HAP-1 (cell line): Measurements from ENCODE around the gene SP140L.
A peak's percentile ranks its signal among the peaks of the same experiment; 100 is the strongest.
"Not testable (repeated sequence)": the region's sequence is repeated elsewhere in the genome, so short reads cannot be mapped to it uniquely, and the experiment has no call there.

Experiments
- DNase-seq, 2 experiments: peaks; one replicate each; pipeline ENCODE4 v3.0.0-alpha.2; 2016 to 2020; ENCODE audit warnings: low spot score in 2 of 2
- H3K27me3 ChIP-seq: fragments of 250-450 bp; sonication (Bioruptor Pico); 2 replicates; pipeline ENCODE4 v1.5.1; 2020; ENCODE audit warnings: low read depth, mild to moderate bottlenecking, moderate library complexity
- H3K36me3 ChIP-seq: fragments of 250-450 bp; sonication (Bioruptor Pico); replicated peaks from 2 replicates; pipeline ENCODE4 v1.5.1; 2020; ENCODE audit warnings: mild to moderate bottlenecking
- H3K4me1 ChIP-seq: fragments of 250-450 bp; sonication (Bioruptor Pico); 2 replicates; pipeline ENCODE4 v1.5.1; 2020; ENCODE audit warnings: mild to moderate bottlenecking
- H3K4me3 ChIP-seq: fragments of 250-450 bp; sonication (Bioruptor Pico); 2 replicates; pipeline ENCODE4 v1.5.1; 2020; ENCODE audit warnings: mild to moderate bottlenecking, moderate library complexity
- H3K9me3 ChIP-seq: fragments of 250-450 bp; sonication (Bioruptor Pico); 2 replicates; pipeline ENCODE4 v1.5.1; 2020; ENCODE audit warnings: mild to moderate bottlenecking, moderate library complexity
- in situ Hi-C: fragments of 300-500 bp; cut with MboI; formaldehyde crosslinking; loops from 3 replicates; pipeline ENCODE4 v1.14.3; 2020; ENCODE audit warnings: low sequenced_read_pairs, inconsistent platforms, mixed read lengths

The SP140L gene

DNA sequence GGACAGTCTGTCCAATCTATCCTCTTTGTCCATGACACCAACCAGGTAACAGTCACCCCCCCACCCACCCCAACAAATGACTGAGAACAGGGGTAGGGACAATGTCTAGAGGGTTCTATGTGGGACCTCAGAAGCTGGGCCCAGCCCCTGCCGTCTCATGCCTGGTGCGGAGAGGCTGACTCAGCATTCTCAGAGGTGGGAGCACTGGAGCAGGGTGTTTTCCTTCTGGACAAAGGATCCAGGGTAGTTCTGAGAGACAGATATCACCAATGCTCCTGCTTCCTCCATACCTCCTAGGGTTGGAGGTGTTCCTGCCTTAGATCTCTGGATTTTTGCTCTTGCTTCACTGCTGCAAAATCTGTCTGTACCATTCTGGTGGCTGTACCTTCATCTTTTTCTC lies 55.1 kb downstream of the SP140L start:
- Histone ChIP-seq H3K36me3 (no peaks in the 10 kb centered on the region), H3K4me3 (no peak overlapping the region), H3K9me3 (no peaks in the 10 kb centered on the region), H3K27me3 (no peaks in the 10 kb centered on the region), H3K4me1 (no peaks in the 10 kb centered on the region)
- DNase-seq = no peak
- in situ Hi-C loops = no loop called here

- no peak for DNase-seq
- in situ Hi-C loops = no loop called here
- H3K36me3 ChIP-seq = no peaks in the 10 kb centered on the region
- H3K4me1 ChIP-seq = no peaks in the 10 kb centered on the region
- H3K27me3 ChIP-seq = no peaks in the 10 kb centered on the region
- no peaks in the 10 kb centered on the region for H3K9me3 ChIP-seq
- no peak overlapping the region for H3K4me3 ChIP-seq
These were observed 56.5 kb downstream of the SP140L start for GRCh38 chr2:230383453-230383852.

- no peaks in the 10 kb centered on the region for H3K4me1 ChIP-seq
These were observed 58.0 kb downstream of the SP140L start for GRCh38 chr2:230384986-230385385.

DNA sequence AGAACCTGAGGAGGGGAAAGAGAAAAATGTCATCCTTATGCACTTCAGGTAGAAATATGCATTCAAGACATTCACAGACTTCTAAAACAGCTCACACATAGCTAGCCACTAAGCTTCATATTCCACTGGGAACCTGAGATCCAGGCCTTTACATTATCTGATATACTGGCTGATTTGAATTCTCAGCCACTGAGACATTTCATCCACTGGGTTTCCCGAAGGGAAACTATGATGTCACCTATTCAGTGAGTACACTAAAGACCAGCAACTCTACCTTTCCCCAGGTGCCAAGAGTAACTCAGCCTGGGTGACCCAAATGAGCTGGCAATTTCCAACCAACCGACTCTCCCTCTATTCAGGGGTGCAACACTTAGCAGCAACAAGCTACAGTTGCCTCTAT lies 67.3 kb downstream of the SP140L start:
- no peak for DNase-seq
- no peaks in the 10 kb centered on the region for H3K9me3 ChIP-seq
- no peaks in the 10 kb centered on the region for H3K4me1 ChIP-seq
- no peaks in the 10 kb centered on the region for H3K27me3 ChIP-seq
- H3K36me3 ChIP-seq = no peaks in the 10 kb centered on the region
- in situ Hi-C loops = no loop called here
- no peak overlapping the region for H3K4me3 ChIP-seq

More at GRCh38 chr2:230384986-230385385, 58.0 kb downstream of the SP140L start:
- H3K27me3 ChIP-seq = no peaks in the 10 kb centered on the region
- no peak overlapping the region for H3K4me3 ChIP-seq
- H3K36me3 ChIP-seq = no peaks in the 10 kb centered on the region
- H3K9me3 ChIP-seq = no peaks in the 10 kb centered on the region
- in situ Hi-C loops = no loop called here
- no peak for DNase-seq

DNA sequence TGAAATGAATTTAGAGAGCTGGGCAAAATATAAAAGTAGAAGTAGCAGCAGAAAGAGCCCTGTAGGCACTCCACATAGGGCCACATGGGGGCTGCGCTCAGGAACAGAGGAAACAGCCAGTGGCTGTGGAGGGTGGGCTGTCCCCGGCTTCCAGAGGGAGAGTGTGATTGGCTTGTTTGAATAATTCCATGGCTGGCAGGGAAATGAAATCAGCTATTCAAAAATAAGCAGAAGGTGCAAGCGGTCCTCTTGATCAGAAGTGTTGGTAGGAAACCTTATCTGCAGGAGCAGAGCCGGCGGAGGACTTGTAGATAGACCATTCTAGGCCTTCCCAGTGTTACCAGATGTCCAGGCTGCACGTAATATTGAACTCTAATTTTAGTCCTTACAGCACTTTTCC lies 71.7 kb downstream of the SP140L start:
- H3K36me3 ChIP-seq, in situ Hi-C loops, H3K27me3 ChIP-seq, H3K4me3 ChIP-seq, H3K9me3 ChIP-seq, DNase-seq, H3K4me1 ChIP-seq: not testable (repeated sequence)

DNA sequence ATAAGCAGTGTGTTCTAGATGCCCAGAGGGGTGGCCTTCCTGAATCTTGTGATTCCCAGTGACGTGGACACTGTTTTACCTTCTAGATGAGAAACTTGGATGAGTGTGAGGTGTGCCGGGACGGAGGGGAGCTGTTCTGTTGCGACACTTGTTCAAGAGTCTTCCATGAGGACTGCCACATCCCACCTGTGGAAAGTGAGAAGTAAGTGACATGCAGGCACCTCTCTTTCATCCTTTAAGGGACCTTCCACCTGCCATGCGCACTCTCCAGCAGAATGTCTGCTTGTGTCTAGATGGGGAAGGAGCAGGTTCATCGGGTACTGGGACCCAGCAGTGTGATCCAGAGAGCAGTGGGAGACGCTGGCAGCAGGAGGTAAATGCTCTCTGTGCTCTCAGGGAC lies 73.0 kb downstream of the SP140L start:
- Histone ChIP-seq H3K27me3 (no peaks in the 10 kb centered on the region), H3K4me3 (no peak overlapping the region), H3K9me3 (no peaks in the 10 kb centered on the region), H3K4me1 (no peaks in the 10 kb centered on the region), H3K36me3 (no peaks in the 10 kb centered on the region)
- DNase-seq = no peak
- in situ Hi-C loops = no loop called here

DNA sequence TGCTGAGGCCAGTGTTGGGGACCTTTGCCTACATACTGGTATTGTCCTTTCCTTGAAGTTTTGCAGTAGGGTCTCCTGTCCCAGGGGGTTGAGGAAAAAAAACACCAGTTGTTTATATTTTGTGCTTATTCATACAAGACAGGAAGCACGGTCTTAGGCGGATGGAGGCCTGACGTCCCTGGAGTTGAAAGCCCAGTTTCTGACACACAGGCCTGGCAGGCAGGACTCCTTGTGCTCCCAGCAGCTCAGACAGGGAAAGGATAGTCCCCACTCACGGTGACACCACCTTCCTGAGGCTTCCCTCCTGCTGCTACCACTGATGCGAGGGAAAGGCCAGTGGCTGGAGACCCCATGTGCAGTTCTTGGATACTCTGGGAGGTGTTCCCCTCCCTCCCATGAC lies 73.5 kb downstream of the SP140L start:
- H3K4me3 ChIP-seq = no peak overlapping the region
- DNase-seq = no peak
- H3K27me3 ChIP-seq = no peaks in the 10 kb centered on the region
- H3K36me3 ChIP-seq = no peaks in the 10 kb centered on the region
- no peaks in the 10 kb centered on the region for H3K9me3 ChIP-seq
- in situ Hi-C loops = no loop called here
- no peaks in the 10 kb centered on the region for H3K4me1 ChIP-seq

DNA sequence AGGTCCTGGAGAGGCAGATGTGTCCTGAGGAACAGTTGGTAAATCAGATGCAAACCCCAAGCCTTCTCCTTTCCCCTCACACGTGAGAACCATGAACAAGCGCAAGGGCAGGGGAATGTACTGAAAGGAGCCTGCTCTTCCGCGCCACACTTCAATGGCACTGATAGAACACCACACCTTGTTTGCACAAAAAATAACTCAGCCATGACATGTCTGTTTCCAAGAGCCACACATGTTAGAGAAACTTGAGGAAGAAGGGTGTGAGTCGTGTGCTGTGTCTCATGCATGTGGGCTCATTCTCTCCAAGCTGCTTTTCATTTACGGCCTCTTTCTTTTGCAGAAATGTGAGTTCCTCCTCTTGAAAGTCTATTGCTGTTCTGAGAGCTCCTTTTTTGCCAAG lies 74.0 kb downstream of the SP140L start:
- H3K4me3 ChIP-seq, DNase-seq, H3K4me1 ChIP-seq, H3K27me3 ChIP-seq, in situ Hi-C loops, H3K9me3 ChIP-seq, H3K36me3 ChIP-seq: not testable (repeated sequence)

- DNase-seq = no peak
- H3K27me3 ChIP-seq = no peaks in the 10 kb centered on the region
- H3K36me3 ChIP-seq = no peaks in the 10 kb centered on the region
- no peak overlapping the region for H3K4me3 ChIP-seq
- in situ Hi-C loops = no loop called here
- H3K9me3 ChIP-seq = no peaks in the 10 kb centered on the region
- H3K4me1 ChIP-seq = no peaks in the 10 kb centered on the region
These were observed 76.8 kb downstream of the SP140L start for GRCh38 chr2:230403746-230404145.

DNA sequence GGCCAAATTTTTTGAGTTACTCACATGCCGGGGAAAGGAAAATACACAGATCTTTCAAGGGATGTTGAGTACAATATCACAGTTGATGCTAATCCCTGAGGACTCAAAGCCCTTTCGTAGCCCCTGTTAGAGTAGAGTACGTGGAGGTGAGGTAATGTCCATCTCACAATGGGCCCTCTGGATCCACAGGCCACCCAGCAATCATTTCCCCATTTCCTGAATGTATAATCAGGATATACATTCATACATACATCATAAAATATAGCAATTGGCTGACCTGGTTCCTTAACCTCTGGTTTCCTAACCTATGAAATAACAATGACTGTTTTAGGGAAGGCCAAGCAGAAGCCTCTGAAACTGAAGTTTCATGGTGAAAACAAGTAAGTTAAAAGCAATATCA lies 78.8 kb downstream of the SP140L start:
- H3K4me1 ChIP-seq = no peaks in the 10 kb centered on the region
- no peak overlapping the region for H3K4me3 ChIP-seq
- H3K27me3 ChIP-seq = no peaks in the 10 kb centered on the region
- H3K36me3 ChIP-seq = no peaks in the 10 kb centered on the region
- DNase-seq = no peak
- in situ Hi-C loops = no loop called here
- no peaks in the 10 kb centered on the region for H3K9me3 ChIP-seq

DNA sequence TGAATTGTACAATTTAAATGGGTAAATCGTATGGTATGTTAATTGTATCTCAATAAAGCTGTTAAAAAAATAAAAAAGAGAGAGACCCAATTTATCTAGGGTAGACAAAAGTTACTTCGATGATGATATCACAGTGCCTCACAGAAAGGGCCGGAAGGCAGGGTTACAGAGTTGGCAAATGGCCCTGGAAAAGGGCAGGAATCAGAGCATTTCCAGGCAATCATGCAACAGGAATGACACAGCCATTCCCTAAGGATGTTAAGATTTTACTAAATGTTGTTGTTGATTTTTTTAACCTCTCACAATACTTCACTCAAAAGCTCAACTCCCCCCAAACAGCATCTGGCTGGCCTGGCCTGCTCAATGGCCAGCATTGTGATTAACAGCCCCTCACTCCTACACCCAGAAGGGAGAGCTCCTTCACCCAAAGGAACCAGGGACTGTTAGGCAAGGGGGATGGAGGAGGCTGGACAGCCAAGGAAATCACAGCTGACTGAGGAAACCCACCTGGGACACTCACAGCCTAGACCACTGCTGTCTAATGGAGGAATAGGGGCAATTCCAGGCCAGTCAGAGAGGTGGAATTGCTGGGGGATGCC lies 81.3 kb downstream of the SP140L start:
- Histone ChIP-seq H3K4me1 (peaks cover 2% of the 10 kb centered on the region; the same call in 1 of the 2 replicates), H3K9me3 (no peaks in the 10 kb centered on the region), H3K36me3 (no peaks in the 10 kb centered on the region), H3K27me3 (no peaks in the 10 kb centered on the region), H3K4me3 (no peak overlapping the region)
- in situ Hi-C loops = no loop called here
- DNase-seq = no peak

DNA sequence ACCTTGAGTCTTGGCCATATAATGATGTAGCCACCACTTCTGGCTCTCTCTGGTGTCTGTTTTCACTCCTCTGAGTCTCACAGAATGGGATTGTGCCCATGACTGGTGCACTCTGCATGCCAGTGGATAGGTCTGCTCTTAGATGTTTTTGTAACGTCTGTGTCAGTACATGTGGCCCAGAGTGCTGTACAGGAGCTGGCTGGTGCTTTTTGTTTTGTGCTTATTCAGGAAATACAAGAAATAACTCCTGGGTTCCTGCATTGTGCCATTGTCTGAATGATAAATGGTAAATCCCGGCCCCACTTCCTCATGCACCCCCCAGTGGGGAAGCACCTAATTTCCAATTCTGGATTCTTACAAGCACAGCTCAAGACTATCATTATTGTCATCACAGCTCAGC lies 82.3 kb downstream of the SP140L start:
- H3K4me1 ChIP-seq, DNase-seq, in situ Hi-C loops, H3K27me3 ChIP-seq, H3K9me3 ChIP-seq, H3K36me3 ChIP-seq, H3K4me3 ChIP-seq: not testable (repeated sequence)

DNA sequence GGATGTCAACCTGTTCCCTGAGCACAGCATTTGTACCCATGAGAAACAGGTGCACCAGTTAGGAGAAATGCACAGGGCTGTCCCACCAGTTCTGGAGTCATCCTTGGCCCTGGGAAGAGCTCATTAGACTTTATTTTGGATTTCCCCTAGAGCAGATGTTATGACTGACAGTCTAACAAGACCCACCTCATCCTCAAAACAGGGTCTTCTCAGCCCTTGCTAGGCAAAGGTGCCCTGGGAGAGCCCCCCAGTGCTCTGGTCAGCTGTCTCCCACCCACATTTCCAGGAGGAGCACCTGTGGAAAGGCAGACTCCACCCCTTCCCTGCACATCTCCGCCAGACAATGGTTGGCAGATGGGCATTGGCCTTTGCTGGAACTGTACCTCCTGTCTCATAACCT lies 83.3 kb downstream of the SP140L start:
- Histone ChIP-seq H3K9me3 (no peaks in the 10 kb centered on the region), H3K36me3 (no peaks in the 10 kb centered on the region), H3K4me3 (no peak overlapping the region), H3K4me1 (peaks cover 2% of the 10 kb centered on the region; the same call in 1 of the 2 replicates), H3K27me3 (no peaks in the 10 kb centered on the region)
- no peak for DNase-seq
- in situ Hi-C loops = no loop called here

DNA sequence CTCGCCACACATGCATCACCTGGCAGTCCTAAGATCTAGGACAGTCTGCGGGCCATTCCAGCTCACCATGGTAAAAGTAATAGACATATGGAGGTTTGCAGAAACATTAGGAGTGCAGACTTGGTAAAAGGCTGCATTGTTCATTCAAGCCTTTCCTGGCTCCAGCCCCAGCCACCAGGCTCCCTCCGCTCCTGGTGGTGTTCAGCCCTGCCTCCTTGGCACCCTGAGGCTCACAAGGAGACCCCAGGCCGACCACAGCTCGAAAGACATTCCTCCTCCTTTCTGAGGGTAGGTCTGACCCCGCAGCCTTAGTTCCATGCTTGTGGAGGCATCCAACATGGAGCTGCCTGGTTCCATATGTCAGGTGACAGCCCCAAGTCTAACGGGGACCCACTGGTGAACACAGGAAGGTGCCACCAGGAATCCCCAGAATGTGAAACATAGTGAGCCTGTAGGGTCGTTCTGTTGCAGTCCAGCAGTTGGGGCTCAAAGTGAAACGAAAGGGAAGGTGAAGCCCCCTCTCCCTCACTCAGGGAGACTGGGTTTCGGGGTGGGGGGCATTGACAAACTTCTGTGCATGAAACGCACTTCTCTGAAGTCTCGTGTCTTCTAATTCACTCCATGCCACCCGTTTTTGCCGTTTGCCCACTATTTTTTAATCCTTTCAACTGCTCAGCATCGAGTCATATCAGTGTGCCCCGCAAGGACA lies 84.0 kb downstream of the SP140L start:
- H3K4me3 ChIP-seq = peak overlapping the region; percentile 34
- in situ Hi-C loops = no loop called here

More for the DNA sequence above, 84.0 kb downstream of the SP140L start:
- H3K9me3 ChIP-seq = no peaks in the 10 kb centered on the region
- no peak for DNase-seq
- H3K4me1 ChIP-seq = peaks cover 2% of the 10 kb centered on the region; the same call in 1 of the 2 replicates
- no peaks in the 10 kb centered on the region for H3K27me3 ChIP-seq
- no peaks in the 10 kb centered on the region for H3K36me3 ChIP-seq
